Measurements from ENCODE around the gene SOD1. TPM values are rescaled to one million over a fixed set of nuclear protein-coding genes. Genes with fewer than 3 reads are reported as not detected.

The SOD1 gene
- total and polyA plus RNA-seq, 2 of the 13 experiments (the other 11 are each of a cell fraction or from before 2014, with no cell fraction given) = 317 to 537 TPM

GRCh38 chr21:31684918-31685317 is 25.4 kb downstream of the SOD1 start:
- no peak for ATAC-seq
- peak; percentile 86 for TF ChIP-seq HNRNPK (IDR thresholded peaks at IDR 0.05; ENCODE audit: low read depth, low read length, poor library complexity, severe bottlenecking)
- TF ChIP-seq ZNF484 (CRISPR knock-in tag; IDR thresholded peaks at IDR 0.05; ENCODE audit: borderline replicate concordance, low read depth) = no peak
- H3K27ac ChIP-seq (ENCODE audit: extremely low read length, insufficient read depth, low read length) = no peak overlapping the region
- H4K20me1 ChIP-seq (ENCODE audit: insufficient read depth, low read length) = no peaks in the 10 kb centered on the region; the same call in 1 of the 2 replicates
- no peaks in the 10 kb centered on the region for H3K79me2 ChIP-seq (ENCODE audit: insufficient read depth, low read length)
- ChIA-PET CTCF (ENCODE audit: low intra/inter-chr PET ratio, low total read pairs) (no interaction called here), POLR2A (no interaction called here)
- H2AFZ ChIP-seq (ENCODE audit: low read length) = no peak overlapping the region
- no TSS peak for BruUV-seq (replicated peaks)
- no peak for FAIRE-seq
- peaks cover 24 to 75% of the 10 kb centered on the region in 2 experiments for H3K36me3 ChIP-seq (replicated peaks in 1 of 2; ENCODE audit: control insufficient read depth in 1 of 2, insufficient read depth in 2 of 2, low read length in 2 of 2)
- no peak overlapping the region for H3K9ac ChIP-seq (ENCODE audit: insufficient read depth, low read depth, low read length)
- H3K4me1 ChIP-seq (ENCODE audit: insufficient read depth, low read length) = no peaks in the 10 kb centered on the region
- in situ Hi-C loops (cut with HindIII; ENCODE audit: extremely low pct_ligation_motif_present, low pct_unique_long_range_greater_than_20kb) = no loop called here
- no peaks in the 10 kb centered on the region for H3K9me3 ChIP-seq (ENCODE audit: low read length)
- intact Hi-C loops (cut with micrococcal nuclease; ENCODE audit: unreplicated experiment) = no loop called here
- no peak overlapping the region for H3K4me3 ChIP-seq (replicated peaks in 1 of 3; ENCODE audit: insufficient read depth in 1 of 3, low read depth in 2 of 3, low read length in 3 of 3)
- no peaks in the 10 kb centered on the region for H3K27me3 ChIP-seq (ENCODE audit: control insufficient read depth in 1 of 2, insufficient read depth in 2 of 2, low read length in 2 of 2)
- WGBS (ENCODE audit: low lambda C conversion rate) = 97% methylated on average over 7 of the region's 7 CpGs
- no peak overlapping the region for H3K4me2 ChIP-seq (ENCODE audit: low read depth, low read length)
- DNase-seq (ENCODE audit: low spot score) = no peak

- in situ Hi-C loops (cut with HindIII; ENCODE audit: extremely low pct_ligation_motif_present, low pct_unique_long_range_greater_than_20kb) = no loop called here
- Histone ChIP-seq H3K4me3 (replicated peaks in 1 of 3; ENCODE audit: insufficient read depth in 1 of 3, low read depth in 2 of 3, low read length in 3 of 3) (no peak overlapping the region), H4K20me1 (ENCODE audit: insufficient read depth, low read length) (no peaks in the 10 kb centered on the region; the same call in 1 of the 2 replicates), H3K4me2 (ENCODE audit: low read depth, low read length) (no peak overlapping the region), H3K36me3 (replicated peaks in 1 of 2; ENCODE audit: control insufficient read depth in 1 of 2, insufficient read depth in 2 of 2, low read length in 2 of 2) (peaks cover 27 to 82% of the 10 kb centered on the region in 2 experiments), H3K9me3 (ENCODE audit: low read length) (no peaks in the 10 kb centered on the region), H3K9ac (ENCODE audit: insufficient read depth, low read depth, low read length) (no peak overlapping the region), H3K27ac (ENCODE audit: extremely low read length, insufficient read depth, low read length) (no peak overlapping the region), H3K4me1 (ENCODE audit: insufficient read depth, low read length) (no peaks in the 10 kb centered on the region), H2AFZ (ENCODE audit: low read length) (no peak overlapping the region), H3K27me3 (ENCODE audit: control insufficient read depth in 1 of 2, insufficient read depth in 2 of 2, low read length in 2 of 2) (no peaks in the 10 kb centered on the region), H3K79me2 (ENCODE audit: insufficient read depth, low read length) (no peaks in the 10 kb centered on the region)
- ATAC-seq = no peak
- FAIRE-seq = no peak
- no peak for DNase-seq (ENCODE audit: low spot score)
- intact Hi-C loops (cut with micrococcal nuclease; ENCODE audit: unreplicated experiment) = no loop called here
- ChIA-PET POLR2A (no interaction called here), CTCF (ENCODE audit: low intra/inter-chr PET ratio, low total read pairs) (no interaction called here)
- 96% methylated on average over 7 of the region's 7 CpGs for WGBS (ENCODE audit: low lambda C conversion rate)
- BruUV-seq (replicated peaks) = no TSS peak
- TF ChIP-seq BCL3 (CRISPR knock-in tag; IDR thresholded peaks at IDR 0.05) (no peak), ZFP41 (CRISPR knock-in tag; IDR thresholded peaks at IDR 0.05; ENCODE audit: borderline replicate concordance) (no peak), ZBTB44 (CRISPR knock-in tag; IDR thresholded peaks at IDR 0.05) (no peak), GABPA (IDR thresholded peaks at IDR 0.05; ENCODE audit: low read depth, low read length) (no peak), GABPA (CRISPR knock-in tag; IDR thresholded peaks at IDR 0.05; ENCODE audit: low read depth) (no peak), ZNF687 (CRISPR knock-in tag; IDR thresholded peaks at IDR 0.05) (no peak), XRCC5 (optimal IDR thresholded peaks at IDR 0.05; ENCODE audit: low read length) (no peak)
Observed at GRCh38 chr21:31686272-31686915, 26.9 kb downstream of the SOD1 start.
